Neural cell (in vitro differentiated cells): Measurements from ENCODE around the gene ALLC.

Experiments used
- EZH2 ChIP-seq: fragments of 200-600, 300-800 bp; shearing (Covaris generic), sonication (generic); IDR thresholded peaks from 2 replicates; pipeline ENCODE4 v1.6.1; 2014; ENCODE audit warnings: antibody characterized with exemption, low read length, borderline replicate concordance, mild to moderate bottlenecking; ENCODE audit not compliant: insufficient read depth, poor library complexity, severe bottlenecking
- MXI1 ChIP-seq: fragments of 450-650 bp; conservative IDR thresholded peaks from 2 replicates; pipeline ENCODE4 v1.6.1; 2014; ENCODE audit warnings: antibody characterized with exemption, mild to moderate bottlenecking; ENCODE audit not compliant: poor library complexity, severe bottlenecking
- POLR2AphosphoS5 ChIP-seq: IDR thresholded peaks from 2 replicates; pipeline ENCODE4 v1.6.1; 2012
- RAD21 ChIP-seq: fragments of 450-650 bp; conservative IDR thresholded peaks from 2 replicates; pipeline ENCODE4 v1.6.1; 2014; ENCODE audit warnings: antibody characterized with exemption, mild to moderate bottlenecking, moderate library complexity
- SMC3 ChIP-seq: fragments of 450-650 bp; conservative IDR thresholded peaks from 2 replicates; pipeline ENCODE4 v1.6.1; 2014; ENCODE audit warnings: antibody characterized with exemption, mild to moderate bottlenecking, moderate library complexity; ENCODE audit not compliant: poor library complexity
- TAF1 ChIP-seq: IDR thresholded peaks from 2 replicates; pipeline ENCODE4 v1.6.1; 2012; ENCODE audit warnings: low read depth
- TF ChIP-seq, protein P1 (sequence below): fragments of 450-650 bp; IDR thresholded peaks from 2 replicates; pipeline ENCODE4 v1.5.1; 2014; ENCODE audit warnings: antibody characterized with exemption, mild to moderate bottlenecking, moderate library complexity; ENCODE audit not compliant: poor library complexity, severe bottlenecking
- TF ChIP-seq, protein P2 (sequence below): IDR thresholded peaks from 2 replicates; pipeline ENCODE4 v1.6.1; 2012; ENCODE audit warnings: borderline replicate concordance

DNA sequence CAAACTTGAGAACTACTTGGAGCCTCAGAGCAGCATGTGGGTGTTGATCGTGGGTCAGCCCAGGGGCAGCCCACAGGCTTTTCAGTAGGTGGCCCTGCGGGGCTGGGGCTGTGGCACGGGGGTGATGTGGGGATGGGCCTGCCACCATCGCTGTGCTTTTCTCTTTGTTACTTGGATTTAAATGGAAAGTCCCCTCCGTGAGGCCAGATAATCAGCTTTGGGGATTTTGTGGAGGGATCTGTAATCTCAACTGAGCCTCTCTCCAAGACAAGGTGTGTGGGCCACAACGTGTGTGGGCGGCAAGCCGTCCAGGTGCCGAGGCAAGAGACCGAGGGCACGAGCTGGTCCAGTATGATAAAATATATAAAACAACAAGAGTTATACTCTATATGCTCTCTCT, 46.4 kb upstream of the ALLC start:
- TF ChIP-seq, protein P1, sequence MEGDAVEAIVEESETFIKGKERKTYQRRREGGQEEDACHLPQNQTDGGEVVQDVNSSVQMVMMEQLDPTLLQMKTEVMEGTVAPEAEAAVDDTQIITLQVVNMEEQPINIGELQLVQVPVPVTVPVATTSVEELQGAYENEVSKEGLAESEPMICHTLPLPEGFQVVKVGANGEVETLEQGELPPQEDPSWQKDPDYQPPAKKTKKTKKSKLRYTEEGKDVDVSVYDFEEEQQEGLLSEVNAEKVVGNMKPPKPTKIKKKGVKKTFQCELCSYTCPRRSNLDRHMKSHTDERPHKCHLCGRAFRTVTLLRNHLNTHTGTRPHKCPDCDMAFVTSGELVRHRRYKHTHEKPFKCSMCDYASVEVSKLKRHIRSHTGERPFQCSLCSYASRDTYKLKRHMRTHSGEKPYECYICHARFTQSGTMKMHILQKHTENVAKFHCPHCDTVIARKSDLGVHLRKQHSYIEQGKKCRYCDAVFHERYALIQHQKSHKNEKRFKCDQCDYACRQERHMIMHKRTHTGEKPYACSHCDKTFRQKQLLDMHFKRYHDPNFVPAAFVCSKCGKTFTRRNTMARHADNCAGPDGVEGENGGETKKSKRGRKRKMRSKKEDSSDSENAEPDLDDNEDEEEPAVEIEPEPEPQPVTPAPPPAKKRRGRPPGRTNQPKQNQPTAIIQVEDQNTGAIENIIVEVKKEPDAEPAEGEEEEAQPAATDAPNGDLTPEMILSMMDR, result no peak
- no peak for TF ChIP-seq SMC3
- TF ChIP-seq TAF1, result no peak
- no peak for TF ChIP-seq POLR2AphosphoS5
- no peak for TF ChIP-seq EZH2
- TF ChIP-seq, protein P2, sequence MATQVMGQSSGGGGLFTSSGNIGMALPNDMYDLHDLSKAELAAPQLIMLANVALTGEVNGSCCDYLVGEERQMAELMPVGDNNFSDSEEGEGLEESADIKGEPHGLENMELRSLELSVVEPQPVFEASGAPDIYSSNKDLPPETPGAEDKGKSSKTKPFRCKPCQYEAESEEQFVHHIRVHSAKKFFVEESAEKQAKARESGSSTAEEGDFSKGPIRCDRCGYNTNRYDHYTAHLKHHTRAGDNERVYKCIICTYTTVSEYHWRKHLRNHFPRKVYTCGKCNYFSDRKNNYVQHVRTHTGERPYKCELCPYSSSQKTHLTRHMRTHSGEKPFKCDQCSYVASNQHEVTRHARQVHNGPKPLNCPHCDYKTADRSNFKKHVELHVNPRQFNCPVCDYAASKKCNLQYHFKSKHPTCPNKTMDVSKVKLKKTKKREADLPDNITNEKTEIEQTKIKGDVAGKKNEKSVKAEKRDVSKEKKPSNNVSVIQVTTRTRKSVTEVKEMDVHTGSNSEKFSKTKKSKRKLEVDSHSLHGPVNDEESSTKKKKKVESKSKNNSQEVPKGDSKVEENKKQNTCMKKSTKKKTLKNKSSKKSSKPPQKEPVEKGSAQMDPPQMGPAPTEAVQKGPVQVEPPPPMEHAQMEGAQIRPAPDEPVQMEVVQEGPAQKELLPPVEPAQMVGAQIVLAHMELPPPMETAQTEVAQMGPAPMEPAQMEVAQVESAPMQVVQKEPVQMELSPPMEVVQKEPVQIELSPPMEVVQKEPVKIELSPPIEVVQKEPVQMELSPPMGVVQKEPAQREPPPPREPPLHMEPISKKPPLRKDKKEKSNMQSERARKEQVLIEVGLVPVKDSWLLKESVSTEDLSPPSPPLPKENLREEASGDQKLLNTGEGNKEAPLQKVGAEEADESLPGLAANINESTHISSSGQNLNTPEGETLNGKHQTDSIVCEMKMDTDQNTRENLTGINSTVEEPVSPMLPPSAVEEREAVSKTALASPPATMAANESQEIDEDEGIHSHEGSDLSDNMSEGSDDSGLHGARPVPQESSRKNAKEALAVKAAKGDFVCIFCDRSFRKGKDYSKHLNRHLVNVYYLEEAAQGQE, result no peak
- no peak for TF ChIP-seq RAD21
- TF ChIP-seq MXI1, result no peak
